Measurements from ENCODE around the gene SESTD1.

The SESTD1 gene

DNA sequence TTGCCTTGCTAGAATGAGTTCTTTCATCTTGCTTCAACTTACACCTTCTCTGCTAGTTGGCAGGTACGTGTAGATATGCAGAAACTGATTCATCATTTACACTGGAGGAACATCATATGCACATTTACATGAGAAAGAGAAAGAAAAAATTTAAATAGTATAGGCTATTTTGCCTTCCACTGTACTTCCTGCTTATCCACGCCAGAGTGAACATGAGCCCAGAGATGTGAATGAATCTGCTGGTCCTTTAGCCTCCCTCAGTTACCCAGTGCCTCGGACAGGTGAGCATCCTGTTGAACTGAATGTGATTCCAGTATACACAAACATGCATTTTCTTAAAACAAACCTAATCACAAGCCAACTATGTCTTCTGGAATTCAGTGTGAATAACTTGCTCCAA, 83.6 kb downstream of the SESTD1 start:
- no peak for DNase-seq

DNA sequence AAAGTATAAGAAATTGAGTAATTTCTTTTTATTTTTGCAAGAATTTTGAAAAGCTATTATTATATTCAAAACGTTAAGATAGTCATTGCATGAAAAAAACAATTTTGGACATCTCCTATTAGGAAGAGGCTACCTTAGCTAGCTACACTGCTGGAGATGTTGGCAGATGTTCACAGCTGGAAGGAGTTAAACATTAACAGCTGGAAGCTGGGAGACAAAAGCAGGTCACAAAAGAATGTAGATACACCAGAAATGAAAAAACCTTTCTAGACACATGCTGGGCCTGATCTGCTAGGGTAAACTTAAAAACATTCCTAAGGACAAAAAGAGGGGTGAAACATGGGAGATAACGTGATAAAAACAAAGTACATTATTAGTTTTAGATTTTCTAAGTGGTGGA, 84.4 kb downstream of the SESTD1 start:
- DNase-seq: no peak

- no peak for DNase-seq
Measured at GRCh38 chr2:179179719-179180118, 84.9 kb downstream of the SESTD1 start.

DNA sequence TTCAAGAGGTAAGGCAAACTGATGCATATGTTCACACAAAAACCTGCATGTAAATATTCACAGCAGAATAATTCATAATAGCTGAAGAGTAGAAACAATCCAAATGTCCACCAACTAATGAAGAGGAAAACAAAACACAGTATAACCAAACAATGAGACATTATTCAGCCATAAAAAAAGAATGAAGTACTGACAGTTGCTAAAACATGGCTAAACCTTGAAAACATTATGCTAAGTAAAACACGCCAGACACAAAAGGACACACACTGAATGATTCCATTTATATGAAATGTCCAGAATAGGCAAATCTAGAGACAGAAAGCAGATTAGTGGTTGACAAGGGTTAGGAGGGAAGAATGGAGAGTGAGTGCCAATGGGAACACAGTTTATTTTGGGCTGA, 86.9 kb downstream of the SESTD1 start:
- DNase-seq: no peak

GRCh38 chr2:179174240-179174639, 90.4 kb downstream of the SESTD1 start:
- no peak for DNase-seq

DNA sequence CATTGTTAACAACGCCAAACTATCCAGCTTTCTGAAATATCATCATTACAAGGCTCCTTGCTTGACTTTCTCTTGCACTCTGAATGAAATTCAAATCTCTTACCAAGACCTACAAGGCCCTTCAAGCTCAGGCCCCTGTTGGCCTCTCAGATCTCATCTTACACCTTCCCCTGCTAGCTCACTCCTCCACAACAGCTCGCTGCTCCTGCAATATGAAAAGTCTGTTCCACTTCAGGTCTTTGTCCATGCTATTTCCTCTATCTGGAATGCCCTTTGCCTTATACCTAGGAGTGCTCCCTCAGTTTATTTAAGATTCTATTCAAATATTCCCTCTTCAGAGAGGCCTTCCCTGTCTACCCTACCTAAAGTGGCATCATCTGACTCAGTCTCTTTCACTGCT, 91.7 kb downstream of the SESTD1 start:
- no peak for DNase-seq

DNA sequence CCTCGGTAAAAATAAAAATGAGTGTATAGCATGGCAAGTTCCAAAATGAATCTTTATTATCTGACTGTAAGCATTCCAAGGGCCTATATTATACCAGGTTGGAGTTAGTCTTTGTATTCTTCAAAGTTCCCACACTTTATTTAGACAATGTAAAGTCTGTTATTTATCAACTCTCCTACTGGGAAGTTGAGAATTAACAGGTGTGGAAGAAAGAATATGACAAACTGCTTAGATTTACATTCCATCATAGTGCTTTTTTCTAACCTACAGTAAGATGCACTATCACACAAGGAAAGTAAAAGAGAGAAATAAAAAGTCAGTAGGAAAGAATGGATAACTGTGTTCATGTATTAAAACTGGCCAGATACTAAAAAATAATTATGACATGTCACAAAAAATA, 93.3 kb downstream of the SESTD1 start:
- DNase-seq: no peak

- DNase-seq: no peak
Measured at GRCh38 chr2:179170901-179171300, 93.7 kb downstream of the SESTD1 start.

GRCh38 chr2:179165356-179166000, 99.2 kb downstream of the SESTD1 start:
- DNase-seq: no peak

GRCh38 chr2:179141206-179141605, 123.4 kb downstream of the SESTD1 start:
- no peak for DNase-seq

- no peak for DNase-seq
Measured at GRCh38 chr2:179140571-179140970, 124.1 kb downstream of the SESTD1 start.

DNA sequence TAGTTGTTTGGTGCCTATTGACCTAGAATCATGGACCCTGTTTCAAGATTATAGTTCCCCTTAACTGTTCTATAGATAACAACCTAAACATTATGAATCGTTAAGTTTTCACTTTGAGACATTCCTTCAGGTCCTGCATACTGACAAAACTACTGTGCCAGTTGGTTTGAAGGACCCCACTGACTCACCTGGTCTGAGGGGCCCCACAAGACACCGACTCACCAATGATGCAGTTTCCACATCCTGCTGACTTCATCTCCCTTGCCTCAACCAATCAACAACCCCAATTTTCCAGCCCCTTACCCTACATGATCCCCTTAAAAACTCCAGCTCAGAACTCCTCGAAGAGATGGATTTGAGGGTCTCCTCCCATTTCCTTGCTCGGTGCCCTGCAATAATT, 125.1 kb downstream of the SESTD1 start:
- DNase-seq: no peak

DNA sequence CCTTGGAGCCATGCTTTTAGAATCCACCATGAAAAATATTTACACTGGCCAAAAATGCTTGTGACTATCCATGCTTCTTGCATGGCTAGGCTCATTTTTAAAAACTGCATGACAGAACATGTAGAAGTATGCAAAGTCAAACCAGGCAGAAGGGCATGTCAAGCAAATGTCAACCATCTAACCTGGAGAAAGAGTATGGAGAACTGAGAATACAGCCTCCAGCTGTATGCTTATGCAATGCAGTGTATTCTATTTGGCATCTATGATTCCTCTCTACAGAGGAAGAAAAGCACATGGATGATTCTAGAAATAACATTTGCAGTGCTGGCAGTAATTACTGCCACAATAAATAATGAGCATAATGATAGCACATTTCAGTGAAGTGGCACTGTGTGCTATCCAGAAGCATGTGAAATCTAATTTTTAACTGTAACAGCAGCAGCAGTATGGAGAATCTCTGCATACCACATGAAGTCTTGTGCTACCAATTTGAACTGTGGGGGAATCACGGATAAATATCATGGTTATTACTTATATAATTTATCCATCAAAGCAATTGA, 127.4 kb downstream of the SESTD1 start:
- DNase-seq: no peak

GRCh38 chr2:179133016-179133415, 131.6 kb downstream of the SESTD1 start:
- DNase-seq: no peak

- no peak for DNase-seq
Measured at GRCh38 chr2:179132076-179132475, 132.6 kb downstream of the SESTD1 start.

- DNase-seq: no peak
Measured at GRCh38 chr2:179130560-179130959, 134.1 kb downstream of the SESTD1 start.

DNA sequence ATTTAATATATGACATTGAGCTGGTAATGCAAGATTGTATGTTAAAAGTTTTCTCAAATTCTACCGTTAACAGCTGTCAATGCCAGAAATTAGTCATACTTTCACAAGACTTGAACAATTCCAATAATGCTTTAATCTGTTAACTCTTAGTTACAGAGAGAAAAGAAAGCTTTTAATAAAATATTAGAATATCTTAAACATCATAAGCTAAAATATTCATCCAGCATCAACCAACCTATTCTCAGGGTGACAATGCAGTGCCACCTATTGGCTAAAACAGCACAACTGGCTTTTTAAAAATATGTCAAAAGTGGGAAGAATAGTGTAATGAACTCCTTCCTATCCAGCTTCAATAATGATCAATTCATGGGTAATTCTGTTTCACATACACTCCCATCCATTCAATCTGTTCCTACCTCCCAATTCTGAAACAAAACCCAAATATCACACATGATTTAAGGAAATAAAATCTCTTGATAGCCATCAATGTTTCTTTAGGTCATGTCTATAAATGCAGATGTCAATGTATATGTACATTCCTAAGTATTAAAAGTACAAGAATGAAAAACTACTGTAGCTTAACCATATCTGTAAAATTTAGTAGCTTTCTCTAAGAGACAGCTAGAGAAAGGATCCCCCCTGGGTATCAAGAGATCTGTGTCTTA, 134.9 kb downstream of the SESTD1 start:
- DNase-seq: no peak

GRCh38 chr2:179125404-179125803, 139.2 kb downstream of the SESTD1 start:
- DNase-seq: no peak

GRCh38 chr2:179124282-179124681, 140.3 kb downstream of the SESTD1 start:
- DNase-seq: no peak

DNA sequence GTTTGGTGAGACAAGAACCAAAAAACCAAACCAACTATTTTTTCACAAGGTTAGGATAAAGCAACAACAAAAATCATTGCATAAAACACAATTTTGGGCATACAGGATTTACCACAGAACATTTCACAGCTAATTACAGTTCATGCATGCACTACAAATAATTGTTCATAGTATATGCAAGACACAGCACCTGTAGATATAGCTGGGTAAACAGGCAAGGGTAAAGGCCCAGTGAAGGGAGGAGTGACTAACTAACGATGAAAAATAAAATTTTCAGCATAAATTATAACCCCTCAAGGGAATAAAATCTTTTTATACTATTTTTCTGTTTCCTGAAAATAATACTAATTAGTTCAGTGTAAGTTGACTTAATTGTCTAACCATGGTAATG, 141.4 kb downstream of the SESTD1 start:
- no peak for DNase-seq

- DNase-seq: no peak
Measured at GRCh38 chr2:179107737-179108136, 156.9 kb downstream of the SESTD1 start.

- peak; percentile 75 for DNase-seq
Measured at GRCh38 chr2:179106676-179107428, 157.8 kb downstream of the SESTD1 start.

DNA sequence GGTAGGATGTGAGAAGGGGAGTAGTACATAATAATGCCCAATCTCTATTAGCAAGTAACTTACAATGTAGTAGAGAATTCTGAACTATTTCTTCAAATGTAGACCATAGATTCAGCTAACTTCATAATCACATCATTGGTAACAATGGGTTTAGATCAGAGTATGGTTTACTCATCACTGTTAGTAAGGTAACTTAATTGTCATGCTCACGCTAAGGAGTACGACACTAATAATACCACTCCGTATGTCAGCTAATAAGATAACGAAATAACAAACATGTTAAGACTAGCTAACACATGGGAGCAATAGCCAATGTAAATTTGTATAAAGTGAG, 158.3 kb downstream of the SESTD1 start:
- no peak for DNase-seq

GRCh38 chr2:179104736-179105135, 159.9 kb downstream of the SESTD1 start:
- DNase-seq: no peak
